ENCODE results near the gene WRNIP1.
A peak's percentile ranks its signal among the peaks of the same experiment; 100 is the strongest.

DNA sequence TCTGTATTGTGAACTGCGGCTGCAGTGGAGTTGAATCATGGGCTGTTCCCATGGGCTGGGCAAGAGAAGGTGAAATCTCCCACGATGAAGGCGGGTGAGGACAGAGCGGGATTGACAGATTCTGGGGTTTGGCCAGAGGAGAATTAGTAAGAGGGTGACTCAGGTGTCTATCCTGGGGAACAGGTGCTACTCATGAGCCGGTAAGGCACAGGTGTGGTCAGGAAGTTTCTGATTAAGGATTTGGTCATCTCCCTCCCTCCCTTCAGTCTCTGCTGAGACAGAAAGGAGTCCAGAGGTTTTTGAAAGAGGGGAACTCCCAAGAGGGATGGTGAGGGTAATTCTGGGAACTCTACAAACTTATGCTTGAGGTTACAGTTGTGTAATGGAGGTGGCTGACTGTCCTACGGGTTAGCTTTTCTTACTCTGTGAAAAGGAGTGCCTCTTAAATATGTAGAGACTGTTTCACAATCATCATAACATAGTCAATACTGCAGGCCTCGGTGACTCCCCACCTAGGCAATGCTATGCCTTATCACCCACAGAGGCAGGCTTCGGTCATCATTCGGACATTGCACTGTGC is 45.0 kb downstream of the WRNIP1 start:
- TF ChIP-seq, protein P1, sequence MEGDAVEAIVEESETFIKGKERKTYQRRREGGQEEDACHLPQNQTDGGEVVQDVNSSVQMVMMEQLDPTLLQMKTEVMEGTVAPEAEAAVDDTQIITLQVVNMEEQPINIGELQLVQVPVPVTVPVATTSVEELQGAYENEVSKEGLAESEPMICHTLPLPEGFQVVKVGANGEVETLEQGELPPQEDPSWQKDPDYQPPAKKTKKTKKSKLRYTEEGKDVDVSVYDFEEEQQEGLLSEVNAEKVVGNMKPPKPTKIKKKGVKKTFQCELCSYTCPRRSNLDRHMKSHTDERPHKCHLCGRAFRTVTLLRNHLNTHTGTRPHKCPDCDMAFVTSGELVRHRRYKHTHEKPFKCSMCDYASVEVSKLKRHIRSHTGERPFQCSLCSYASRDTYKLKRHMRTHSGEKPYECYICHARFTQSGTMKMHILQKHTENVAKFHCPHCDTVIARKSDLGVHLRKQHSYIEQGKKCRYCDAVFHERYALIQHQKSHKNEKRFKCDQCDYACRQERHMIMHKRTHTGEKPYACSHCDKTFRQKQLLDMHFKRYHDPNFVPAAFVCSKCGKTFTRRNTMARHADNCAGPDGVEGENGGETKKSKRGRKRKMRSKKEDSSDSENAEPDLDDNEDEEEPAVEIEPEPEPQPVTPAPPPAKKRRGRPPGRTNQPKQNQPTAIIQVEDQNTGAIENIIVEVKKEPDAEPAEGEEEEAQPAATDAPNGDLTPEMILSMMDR (IDR thresholded peaks at IDR 0.05 in 2 of 3, conservative IDR thresholded peaks at IDR 0.05 in 1 of 3; ENCODE audit: borderline replicate concordance in 1 of 3, insufficient read depth in 1 of 3, low read depth in 2 of 3, low read length in 2 of 3) = no peak
- no peak; the same call in none of the 2 replicates for TF ChIP-seq RAD21 (IDR thresholded peaks at IDR 0.05; ENCODE audit: low read depth)
- no peak for TF ChIP-seq ZNF274 (IDR thresholded peaks at IDR 0.05; ENCODE audit: low read depth, low read length)
- peak; percentile 97 for TF ChIP-seq SP1 (IDR thresholded peaks at IDR 0.05; ENCODE audit: low read depth)
- TF ChIP-seq JUND (IDR thresholded peaks at IDR 0.05) = peak; percentile 93
- TF ChIP-seq POLR2AphosphoS5 (IDR thresholded peaks at IDR 0.05; ENCODE audit: low read depth, low read length) = peak; percentile 66
- TF ChIP-seq POLR2A (IDR thresholded peaks at IDR 0.05; ENCODE audit: borderline replicate concordance, extremely low read depth, insufficient read depth, insufficient read length) = no peak
- TF ChIP-seq EZH2phosphoT487 (IDR thresholded peaks at IDR 0.05; ENCODE audit: borderline replicate concordance) = no peak
- TF ChIP-seq EZH2 (IDR thresholded peaks at IDR 0.05) = no peak
- TF ChIP-seq ZFX (IDR thresholded peaks at IDR 0.05) = no peak
- no peak for TF ChIP-seq TCF7L2 (IDR thresholded peaks at IDR 0.05; ENCODE audit: borderline replicate concordance, extremely low read depth, insufficient read depth, insufficient read length)
- no peak for TF ChIP-seq YY1 (IDR thresholded peaks at IDR 0.05; ENCODE audit: extremely low read depth, insufficient replicate concordance, low read depth, low read length)

All from HCT116 (cell line).